UCSD-AML1 (cell line): ENCODE measurements around the gene UPF3A.

Source experiments
- DNase-seq: peaks from one replicate; lab custom pipeline; 2025; ENCODE audit not compliant: unreplicated experiment; lab: John Stamatoyannopoulos, UW

The UPF3A gene

GRCh38 chr13:114303700-114304327, 22.4 kb downstream of the UPF3A start:
- no peak for DNase-seq

DNA sequence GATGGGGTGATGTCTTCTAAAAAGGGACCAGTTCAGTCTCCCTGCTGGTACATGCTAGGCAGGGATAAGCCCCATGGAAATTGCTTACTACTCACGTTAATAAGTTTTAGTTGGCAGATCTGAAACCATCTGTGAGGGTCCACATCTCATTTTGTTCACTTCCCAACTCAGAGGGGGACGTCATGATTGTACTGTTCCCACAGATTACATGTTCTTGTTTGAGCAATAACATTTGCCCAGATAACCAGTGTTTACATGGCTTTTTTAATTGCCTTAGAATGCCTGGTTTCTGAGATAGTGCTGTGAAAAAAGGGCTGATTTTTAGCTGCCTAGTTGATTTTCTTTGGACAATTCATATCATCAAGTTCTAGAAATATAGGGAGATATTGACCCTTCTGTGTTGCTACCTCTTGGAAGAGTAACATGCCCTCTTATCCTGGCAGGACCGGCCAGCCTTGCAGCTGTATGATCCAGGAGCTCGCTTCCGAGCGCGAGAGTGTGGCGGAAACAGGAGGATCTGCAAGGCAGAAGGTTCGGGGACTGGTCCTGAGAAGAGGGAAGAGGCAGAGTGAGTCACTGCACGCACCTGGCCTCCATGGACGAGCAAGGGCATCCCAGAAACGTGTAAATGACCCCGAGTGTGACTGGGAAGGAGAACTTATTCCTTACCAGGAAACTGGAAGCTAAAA, 23.1 kb downstream of the UPF3A start:
- no peak for DNase-seq

DNA sequence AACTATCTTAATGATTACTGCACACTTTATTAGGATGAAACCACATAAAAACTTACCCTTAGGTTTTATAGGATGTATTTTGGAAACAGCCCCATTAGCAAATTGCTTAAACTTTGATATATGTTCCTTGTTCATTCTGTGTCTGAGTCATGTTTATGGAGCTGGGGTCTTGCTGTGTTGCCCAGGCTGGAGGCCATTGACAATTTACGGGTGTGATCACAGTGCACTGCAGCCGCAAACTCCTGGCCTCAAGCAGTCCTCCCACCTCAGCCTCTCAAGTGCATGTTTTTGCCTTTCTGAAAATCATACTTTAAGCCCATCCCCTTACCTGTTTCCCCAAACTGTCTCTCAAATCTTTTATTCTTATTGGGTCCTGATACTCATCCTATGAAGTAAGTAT, 27.7 kb downstream of the UPF3A start:
- no peak for DNase-seq

- no peak for DNase-seq
Observed at GRCh38 chr13:114309806-114310410, 28.5 kb downstream of the UPF3A start.

DNA sequence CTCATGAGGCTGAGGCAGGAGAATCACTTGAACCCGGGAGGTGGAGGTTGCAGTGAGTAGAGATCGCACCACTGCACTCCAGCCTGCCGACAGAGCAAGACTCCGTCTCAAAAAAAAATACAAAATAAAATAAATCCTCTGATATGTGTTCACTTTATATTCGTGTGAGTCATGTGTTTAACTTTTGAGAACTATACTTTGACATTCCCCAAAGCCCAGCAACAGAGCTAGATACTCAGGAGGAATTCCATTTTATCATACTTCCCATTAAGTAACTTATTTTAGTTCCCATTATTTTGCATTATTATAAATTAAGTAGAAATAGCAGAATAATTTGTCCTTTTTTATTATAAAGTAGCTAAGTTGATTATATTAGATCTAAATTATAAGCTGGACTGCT, 29.6 kb downstream of the UPF3A start:
- no peak for DNase-seq

DNA sequence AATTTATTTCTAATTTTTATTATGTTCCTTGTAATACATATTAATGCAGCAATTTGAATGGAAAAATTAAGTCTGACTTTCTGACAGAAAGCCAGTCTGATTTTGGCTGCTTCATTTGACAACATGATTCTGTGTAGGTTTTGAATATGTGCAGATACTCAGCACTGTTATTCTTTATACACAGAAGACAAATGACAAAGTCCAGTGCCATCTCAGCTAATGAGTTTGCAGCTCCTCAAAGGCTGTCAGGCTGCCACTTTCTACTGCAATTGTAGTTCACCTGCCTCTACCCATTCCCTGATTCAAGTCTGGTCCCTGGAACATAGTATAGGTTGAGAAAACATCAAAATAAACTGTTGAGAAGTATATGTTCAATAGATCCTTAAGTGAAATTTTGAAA, 30.0 kb downstream of the UPF3A start:
- no peak for DNase-seq

GRCh38 chr13:114311908-114312307, 30.5 kb downstream of the UPF3A start:
- DNase-seq = no peak

GRCh38 chr13:114313061-114313860, 31.9 kb downstream of the UPF3A start:
- DNase-seq = no peak

GRCh38 chr13:114314074-114314912, 32.9 kb downstream of the UPF3A start, which contains the start of gene CHAMP1:
TSS of gene CHAMP1 (plus strand) at chr13:114314503. CDS start at chr13:114323843, 9,340 bp downstream.
- DNase-seq = peak; percentile 97

DNA sequence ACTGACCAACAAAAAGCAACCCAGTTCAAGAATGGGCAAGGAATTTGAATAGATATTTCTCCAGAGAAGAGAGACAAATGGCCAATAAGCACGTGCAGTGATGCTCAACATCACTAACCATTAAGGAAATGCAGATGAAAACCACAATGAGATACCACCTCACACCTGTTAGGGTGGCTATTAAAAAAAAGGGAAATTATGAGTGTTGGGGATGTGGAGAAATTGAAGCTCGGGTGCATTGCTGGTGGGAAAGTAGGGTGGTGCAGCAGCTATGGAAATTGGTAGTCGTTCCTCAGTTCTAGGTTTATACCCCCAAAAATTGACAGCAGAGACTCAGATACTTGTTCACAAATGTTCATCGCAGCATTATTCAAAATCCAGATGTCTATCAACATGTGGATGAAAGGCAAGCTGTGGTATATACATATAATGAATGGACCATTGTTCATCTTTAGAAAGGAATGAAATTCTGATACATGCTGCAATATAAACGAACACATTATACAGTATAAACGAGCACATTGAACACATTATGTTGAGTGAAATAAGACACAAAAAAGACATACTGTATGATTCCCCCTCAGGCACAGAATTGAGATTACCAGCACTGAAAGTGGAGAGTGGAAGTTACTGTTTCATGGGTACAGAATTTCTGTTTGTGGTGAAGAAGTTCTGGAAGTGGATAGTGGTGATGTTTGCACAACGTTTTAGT, 33.8 kb downstream of the UPF3A start:
- DNase-seq = no peak

DNA sequence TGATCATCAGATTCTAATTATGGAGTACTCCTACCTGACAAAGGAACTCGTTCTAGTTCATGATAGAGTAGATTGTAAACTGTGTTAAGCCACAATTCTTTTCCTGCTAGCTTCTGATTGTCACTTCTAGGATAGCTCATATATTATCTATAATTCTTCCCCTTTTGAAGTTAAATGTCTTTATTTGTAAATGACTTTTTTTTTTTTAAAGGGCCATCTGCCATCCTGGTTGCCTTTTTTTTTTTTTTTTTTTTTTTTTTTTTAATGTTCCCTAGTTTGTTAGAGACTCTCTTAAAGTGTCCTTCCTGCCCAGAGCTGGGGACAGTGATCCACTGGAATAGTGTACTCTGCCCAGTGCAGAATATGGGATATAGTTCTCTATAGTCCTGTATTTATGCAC, 37.2 kb downstream of the UPF3A start:
- DNase-seq = no peak

DNA sequence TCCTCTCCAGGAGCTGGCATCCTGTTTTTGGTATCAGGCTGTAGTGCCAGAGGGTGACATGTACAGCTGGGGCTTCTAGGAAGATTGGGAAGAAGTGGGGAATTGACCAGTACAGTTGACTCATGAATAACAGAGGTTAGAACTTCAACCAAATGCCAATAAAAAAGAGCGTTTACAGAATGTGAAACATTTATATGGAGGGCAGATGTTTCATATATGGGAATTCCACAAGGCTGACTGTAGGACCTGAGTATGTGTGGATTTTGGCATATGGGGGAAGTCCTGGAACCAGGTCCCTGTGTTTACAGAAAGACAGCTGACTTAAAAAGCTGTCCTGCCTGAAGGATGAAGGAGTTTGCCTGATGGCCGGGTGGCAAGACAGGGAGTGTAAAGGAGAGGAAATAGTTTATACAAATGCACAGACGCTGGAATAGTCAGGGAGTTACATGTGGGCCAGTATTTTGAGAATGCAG, 38.1 kb downstream of the UPF3A start:
- DNase-seq = no peak

DNA sequence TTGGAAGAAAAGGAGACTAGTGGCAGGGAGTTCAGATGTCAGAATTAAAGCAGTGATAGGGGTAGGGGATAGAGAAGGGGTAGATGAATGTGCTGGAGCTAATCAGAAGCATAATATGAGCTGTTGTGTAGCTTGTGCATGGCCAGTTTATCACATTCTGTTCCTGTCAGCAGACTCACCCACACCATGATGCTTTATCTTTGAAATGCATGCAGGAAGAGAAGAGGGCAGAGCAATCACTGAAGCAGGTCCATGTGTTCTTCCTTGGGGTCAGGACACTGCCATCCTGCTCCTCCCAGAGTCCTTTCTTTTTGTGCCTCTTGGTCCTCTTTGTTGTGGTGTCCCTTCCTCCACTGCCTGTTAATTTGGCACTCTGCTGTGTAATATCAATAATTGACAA, 38.7 kb downstream of the UPF3A start:
- no peak for DNase-seq

DNA sequence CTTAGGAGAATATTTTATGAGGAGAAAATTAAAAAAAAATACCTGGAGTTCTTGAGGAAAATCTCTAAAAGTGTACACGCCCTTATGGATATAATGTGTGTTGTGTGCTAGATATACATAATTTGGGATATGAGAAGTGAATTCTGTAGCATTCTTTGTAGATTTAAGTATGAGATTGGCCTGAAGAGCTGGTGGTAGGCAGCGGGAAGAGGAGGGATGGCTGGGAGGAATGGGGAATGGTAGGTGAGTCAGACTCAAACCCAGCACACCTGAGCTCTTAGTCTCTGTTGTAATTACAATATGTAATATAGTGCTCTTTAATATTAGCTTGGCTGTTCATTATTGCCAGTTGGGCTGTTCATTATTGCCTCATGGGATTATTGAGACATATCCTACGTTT, 39.9 kb downstream of the UPF3A start:
- DNase-seq = no peak

DNA sequence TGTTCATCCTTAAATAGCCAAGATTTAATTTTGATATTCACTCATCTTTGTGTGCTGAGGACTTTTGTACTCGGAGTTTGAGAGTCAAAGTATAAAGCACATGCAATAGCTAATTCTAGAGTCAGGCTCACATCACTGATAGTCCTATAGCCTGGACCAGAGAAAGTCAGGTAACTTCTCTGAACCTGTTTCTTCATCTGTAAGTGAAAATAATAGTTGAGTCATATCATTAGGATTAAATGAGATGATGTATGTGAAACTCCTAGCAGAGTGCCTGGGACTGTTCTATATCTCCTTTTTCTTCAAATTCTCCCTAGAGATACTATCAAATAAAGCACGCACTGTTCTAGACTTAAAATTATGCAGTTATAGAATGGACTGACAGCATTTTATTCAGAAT, 41.9 kb downstream of the UPF3A start:
- no peak for DNase-seq

- DNase-seq = no peak
Observed at GRCh38 chr13:114324334-114324733, 42.9 kb downstream of the UPF3A start.

DNA sequence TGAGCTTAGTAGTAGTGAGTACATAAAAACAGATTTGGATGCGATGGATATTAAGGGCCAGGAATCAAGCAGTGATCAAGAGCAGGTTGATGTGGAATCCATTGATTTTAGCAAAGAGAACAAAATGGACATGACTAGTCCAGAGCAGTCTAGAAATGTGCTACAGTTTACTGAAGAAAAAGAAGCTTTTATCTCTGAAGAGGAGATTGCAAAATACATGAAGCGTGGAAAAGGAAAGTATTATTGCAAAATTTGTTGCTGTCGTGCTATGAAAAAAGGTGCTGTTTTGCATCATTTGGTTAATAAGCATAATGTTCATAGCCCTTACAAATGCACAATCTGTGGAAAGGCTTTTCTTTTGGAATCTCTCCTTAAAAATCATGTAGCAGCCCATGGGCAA, 44.3 kb downstream of the UPF3A start:
- no peak for DNase-seq

DNA sequence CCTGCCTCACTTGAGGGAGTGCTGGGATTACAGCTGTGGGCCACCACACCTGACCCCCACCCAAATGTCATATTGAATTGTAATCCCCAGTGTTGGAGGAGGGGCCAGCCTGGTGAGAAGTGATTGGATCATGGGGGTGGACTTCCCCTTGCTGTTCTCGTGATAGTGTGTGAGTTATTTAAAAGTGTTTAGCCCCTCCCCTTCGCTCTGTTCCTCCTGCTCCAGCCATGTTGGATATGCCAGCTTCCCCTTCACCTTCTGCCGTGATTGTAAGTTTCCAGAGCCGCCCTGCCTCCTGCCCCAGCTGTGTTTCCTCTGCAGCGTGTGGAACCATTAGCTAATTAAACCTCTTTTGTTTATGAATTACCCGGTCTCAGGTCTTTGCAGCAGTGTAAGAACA, 46.6 kb downstream of the UPF3A start:
- DNase-seq = no peak

DNA sequence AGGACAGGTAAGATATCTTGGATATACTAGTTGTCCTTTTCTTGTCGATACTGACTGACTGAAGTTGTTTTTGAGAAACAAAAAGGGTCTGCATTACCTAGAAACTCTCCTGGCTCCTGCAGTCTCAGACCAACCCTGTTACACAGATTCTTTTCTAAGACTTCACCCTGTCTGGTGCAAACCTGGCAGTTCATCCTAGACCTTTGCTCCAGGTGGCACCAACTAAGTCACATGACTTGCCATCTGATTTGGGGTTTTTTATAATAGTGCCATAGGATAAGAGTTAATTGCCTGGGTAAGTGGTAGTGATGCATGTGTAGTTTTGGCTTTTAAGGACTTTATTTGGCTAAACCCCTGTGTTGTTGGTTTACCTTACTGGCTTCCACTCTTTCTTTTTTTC, 47.2 kb downstream of the UPF3A start:
- no peak for DNase-seq

DNA sequence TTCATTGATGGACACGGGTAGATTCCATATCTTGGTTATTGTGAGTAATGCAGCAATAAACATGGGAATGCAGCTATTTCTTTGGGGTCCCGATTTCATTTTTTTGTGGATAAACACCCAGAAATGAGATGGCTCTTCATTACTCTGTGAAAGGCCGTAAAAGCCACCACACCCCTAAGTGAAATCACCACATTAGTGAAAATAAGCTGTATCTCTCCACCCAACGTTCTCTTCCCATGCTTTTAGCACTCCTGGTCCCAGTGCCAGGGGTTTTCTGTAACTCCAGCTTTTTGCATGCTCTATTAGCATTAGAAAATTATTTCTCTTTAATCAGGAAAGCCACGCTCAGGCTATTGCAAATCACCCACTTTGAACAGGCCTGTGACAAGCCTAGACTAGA, 48.7 kb downstream of the UPF3A start:
- DNase-seq = no peak
